NAMALWA (cell line): Measurements from ENCODE around the gene ASTL.

ENCODE experiments used
- DNase-seq: peaks from one replicate; pipeline ENCODE4 v3.0.0-alpha.2; 2015; ENCODE audit warnings: low spot score

The ASTL gene

GRCh38 chr2:96083064-96083939 lies 55.0 kb downstream of the ASTL start:
- no peak for DNase-seq

GRCh38 chr2:96082211-96083063 lies 55.9 kb downstream of the ASTL start:
- DNase-seq: no peak

- no peak for DNase-seq
Measured at GRCh38 chr2:96081042-96081441, 57.3 kb downstream of the ASTL start.

- DNase-seq: no peak
Measured at GRCh38 chr2:96075199-96075771, 63.0 kb downstream of the ASTL start.

- no peak for DNase-seq
Measured at GRCh38 chr2:96074156-96074555, 64.1 kb downstream of the ASTL start.

- DNase-seq: no peak
Measured at GRCh38 chr2:96073170-96073775, 65.0 kb downstream of the ASTL start.
